Activated CD8-positive, alpha-beta T cell treated with anti-CD3 and anti-CD28 coated beads for 36 hours (primary cell): Measurements from ENCODE around the gene PSORS1C2. TPM values are rescaled to one million over a fixed set of nuclear protein-coding genes. Genes with fewer than 3 reads are reported as not detected.

Source experiments
- ATAC-seq: fragments of 200-7000 bp; cut with Tn5 transposase; one replicate; pipeline ENCODE4 v1.10.0; 2021; ENCODE audit warnings: mild to moderate bottlenecking, moderate library complexity
- CTCF ChIA-PET: fragments of 350-600 bp; sonication (Branson Sonifier 250); formaldehyde crosslinking; loops from one replicate; lab custom pipeline; 2021; ENCODE audit warnings: antibody characterized with exemption; lab: Charles Lee
- POLR2A ChIA-PET: fragments of 350-600 bp; sonication (Branson Sonifier 250); formaldehyde crosslinking; loops from one replicate; lab custom pipeline; 2021; ENCODE audit warnings: antibody characterized with exemption; lab: Charles Lee
- DNase-seq: peaks from one replicate; pipeline ENCODE4 v3.0.0-alpha.2; 2020
- H3K27ac Mint-ChIP-seq: one replicate; pipeline ENCODE4 v1.8.0; 2021; ENCODE audit warnings: mild to moderate bottlenecking, mixed read lengths
- H3K27me3 Mint-ChIP-seq: one replicate; pipeline ENCODE4 v1.8.0; 2021; ENCODE audit warnings: mixed read lengths
- H3K36me3 Mint-ChIP-seq: one replicate; pipeline ENCODE4 v1.8.0; 2021; ENCODE audit warnings: low read depth, mixed read lengths
- H3K4me1 Mint-ChIP-seq: one replicate; pipeline ENCODE4 v1.8.0; 2021; ENCODE audit warnings: low read depth, mixed read lengths
- H3K4me3 Mint-ChIP-seq: one replicate; pipeline ENCODE4 v1.8.0; 2021; ENCODE audit warnings: mild to moderate bottlenecking, moderate library complexity, mixed read lengths
- H3K9me3 Mint-ChIP-seq: one replicate; pipeline ENCODE4 v1.8.0; 2021; ENCODE audit warnings: mixed read lengths
- CTCF ChIP-seq: fragments of 200-600 bp; IDR thresholded peaks from one replicate; pipeline ENCODE4 v1.8.0; 2022; ENCODE audit warnings: antibody characterized with exemption, mild to moderate bottlenecking
- intact Hi-C: fragments of 100-400 bp; cut with micrococcal nuclease; formaldehyde crosslinking; loops from one replicate; pipeline ENCODE4 v1.10.0; 2022
- total RNA-seq, 2 experiments: library from RNA; stranded (reverse); gene quantifications; one replicate each; pipeline ENCODE4 v1.2.3, GENCODE V29; 2021

PSORS1C2 gene
- total RNA-seq, 2 experiments from 2014 or later = not detected

GRCh38 chr6:31125162-31125561 lies 13.7 kb downstream of the PSORS1C2 start:
- peaks cover 2% of the 10 kb centered on the region for H3K27me3 Mint-ChIP-seq
- no peaks in the 10 kb centered on the region for H3K9me3 Mint-ChIP-seq
- H3K27ac Mint-ChIP-seq = no peak overlapping the region
- intact Hi-C loops = no loop called here
- no peak overlapping the region for H3K4me3 Mint-ChIP-seq
- ATAC-seq (no peak), DNase-seq (no peak)
- ChIA-PET CTCF (interaction anchor here (1.1 to 2.1 kb wide), 3 partner anchors 8 to 56 kb away, joined by 3 to 4 read pairs (median 4); no protein-coding TSS in a partner anchor), POLR2A (no interaction called here)
- peaks cover 2% of the 10 kb centered on the region for H3K4me1 Mint-ChIP-seq
- no peaks in the 10 kb centered on the region for H3K36me3 Mint-ChIP-seq
- TF ChIP-seq CTCF = no peak

GRCh38 chr6:31122791-31123706 lies 15.8 kb downstream of the PSORS1C2 start:
- TF ChIP-seq CTCF = no peak
- no peaks in the 10 kb centered on the region for H3K4me1 Mint-ChIP-seq
- H3K27me3 Mint-ChIP-seq = no peaks in the 10 kb centered on the region
- H3K9me3 Mint-ChIP-seq = no peaks in the 10 kb centered on the region
- no peak overlapping the region for H3K4me3 Mint-ChIP-seq
- H3K36me3 Mint-ChIP-seq = no peaks in the 10 kb centered on the region
- ATAC-seq = no peak
- CTCF ChIA-PET = interaction anchor here (1.7 kb wide), 1 partner anchor 10 kb away, joined by 4 read pairs; no protein-coding TSS in a partner anchor
- DNase-seq = no peak
- POLR2A ChIA-PET = interaction anchor here (0.6 kb wide), 1 partner anchor 473 kb away, joined by 4 read pairs; no protein-coding TSS in a partner anchor
- no peak overlapping the region for H3K27ac Mint-ChIP-seq
- intact Hi-C loops = no loop called here

GRCh38 chr6:31121131-31121790 lies 17.6 kb downstream of the PSORS1C2 start:
- DNase-seq (no peak), ATAC-seq (no peak)
- intact Hi-C loops = no loop called here
- no peak for TF ChIP-seq CTCF
- Mint-ChIP-seq H3K27ac (no peak overlapping the region), H3K9me3 (no peaks in the 10 kb centered on the region), H3K4me1 (no peaks in the 10 kb centered on the region), H3K36me3 (no peaks in the 10 kb centered on the region), H3K4me3 (no peak overlapping the region), H3K27me3 (no peaks in the 10 kb centered on the region)
- ChIA-PET POLR2A (no interaction called here), CTCF (interaction anchor here (1.3 kb wide), 1 partner anchor 18 kb away, joined by 3 read pairs; no protein-coding TSS in a partner anchor)

GRCh38 chr6:31120151-31120915 lies 18.5 kb downstream of the PSORS1C2 start, which contains the start of gene CDSN:
TSS of gene CDSN (minus strand) at chr6:31120446. CDS start at chr6:31120419, 27 bp downstream.
- Mint-ChIP-seq H3K36me3 (no peaks in the 10 kb centered on the region), H3K9me3 (no peaks in the 10 kb centered on the region), H3K27ac (no peak within 1 kb of the TSS), H3K27me3 (no peaks in the 10 kb centered on the region), H3K4me3 (no peak within 1 kb of the TSS), H3K4me1 (no peaks in the 10 kb centered on the region)
- ChIA-PET CTCF (no interaction called here), POLR2A (no interaction called here)
- intact Hi-C loops = no loop called here
- ATAC-seq (no peak), DNase-seq (no peak)
- no peak for TF ChIP-seq CTCF
